ENCODE measurements around the gene ARMH1.

- no peak for TF ChIP-seq CTCF (IDR thresholded peaks at IDR 0.05; ENCODE audit: low read depth, low read length)
- no peak for TF ChIP-seq POLR2A (IDR thresholded peaks at IDR 0.05; ENCODE audit: extremely low read depth, insufficient read length)
- TF ChIP-seq MYC (IDR thresholded peaks at IDR 0.05; ENCODE audit: low read depth, low read length) = no peak
- TF ChIP-seq, protein P1, sequence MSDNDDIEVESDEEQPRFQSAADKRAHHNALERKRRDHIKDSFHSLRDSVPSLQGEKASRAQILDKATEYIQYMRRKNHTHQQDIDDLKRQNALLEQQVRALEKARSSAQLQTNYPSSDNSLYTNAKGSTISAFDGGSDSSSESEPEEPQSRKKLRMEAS (IDR thresholded peaks at IDR 0.05; ENCODE audit: low read depth, low read length) = no peak
Observed at GRCh38 chr1:44637702-44638411, 36.7 kb upstream of the ARMH1 start.
